ENCODE measurements around the gene MYOZ3.

Gene MYOZ3

GRCh38 chr5:150641824-150642566 lies 19.1 kb upstream of the MYOZ3 start:
- H3K4me3 ChIP-seq (ENCODE audit: low read depth, low read length), result no peak overlapping the region

GRCh38 chr5:150642567-150642927 lies 18.5 kb upstream of the MYOZ3 start:
- H3K4me3 ChIP-seq (ENCODE audit: low read depth, low read length), result no peak overlapping the region

GRCh38 chr5:150642991-150643710 lies 17.9 kb upstream of the MYOZ3 start:
- H3K4me3 ChIP-seq (ENCODE audit: low read depth, low read length), result no peak overlapping the region

GRCh38 chr5:150644058-150644457 lies 17.0 kb upstream of the MYOZ3 start:
- no peak overlapping the region for H3K4me3 ChIP-seq (ENCODE audit: low read depth, low read length)

- no peak overlapping the region for H3K4me3 ChIP-seq (ENCODE audit: low read depth, low read length)
Measured at GRCh38 chr5:150644514-150644913, 16.5 kb upstream of the MYOZ3 start.

- H3K4me3 ChIP-seq (ENCODE audit: low read depth, low read length), result no peak overlapping the region
Measured at GRCh38 chr5:150645070-150645700, 15.9 kb upstream of the MYOZ3 start.

GRCh38 chr5:150647275-150648251 lies 13.5 kb upstream of the MYOZ3 start:
- H3K4me3 ChIP-seq (ENCODE audit: low read depth, low read length), result no peak overlapping the region

GRCh38 chr5:150648294-150649107 lies 12.6 kb upstream of the MYOZ3 start:
- H3K4me3 ChIP-seq (ENCODE audit: low read depth, low read length), result no peak overlapping the region

GRCh38 chr5:150649108-150650020 lies 11.7 kb upstream of the MYOZ3 start:
- no peak overlapping the region for H3K4me3 ChIP-seq (ENCODE audit: low read depth, low read length)

GRCh38 chr5:150650021-150651006 lies 10.7 kb upstream of the MYOZ3 start:
- no peak overlapping the region for H3K4me3 ChIP-seq (ENCODE audit: low read depth, low read length)

GRCh38 chr5:150651382-150651781 lies 9.7 kb upstream of the MYOZ3 start:
- H3K4me3 ChIP-seq (ENCODE audit: low read depth, low read length), result no peak overlapping the region

GRCh38 chr5:150651924-150652671 lies 9.0 kb upstream of the MYOZ3 start:
- H3K4me3 ChIP-seq (ENCODE audit: low read depth, low read length), result no peak overlapping the region

- H3K4me3 ChIP-seq (ENCODE audit: low read depth, low read length), result no peak overlapping the region
Measured at GRCh38 chr5:150653145-150653761, 7.8 kb upstream of the MYOZ3 start.

- H3K4me3 ChIP-seq (ENCODE audit: low read depth, low read length), result no peak overlapping the region
Measured at GRCh38 chr5:150653762-150654556, 7.1 kb upstream of the MYOZ3 start.

- H3K4me3 ChIP-seq (ENCODE audit: low read depth, low read length), result no peak overlapping the region
Measured at GRCh38 chr5:150655221-150655620, 5.8 kb upstream of the MYOZ3 start.
